MM.1S (cell line): ENCODE data around the gene RPL14.

Experiments
- EZH2 ChIP-seq: fragments of 300-600 bp; sonication (generic); optimal IDR thresholded peaks from 2 replicates; pipeline ENCODE3; 2017; ENCODE audit warnings: low read depth, mild to moderate bottlenecking, antibody characterized with exemption, low read length, mixed read lengths
- EZH2phosphoT487 ChIP-seq: fragments of 300-600 bp; sonication (generic); IDR thresholded peaks from 2 replicates; pipeline ENCODE4 v1.6.1; 2018; ENCODE audit warnings: antibody characterized with exemption, low read length
- TF ChIP-seq, protein P1 (sequence below): fragments of 300-600 bp; sonication (generic); IDR thresholded peaks from 2 replicates; pipeline ENCODE4 v1.5.1; 2016; ENCODE audit warnings: antibody characterized with exemption, low read length, mixed read lengths

- TF ChIP-seq, protein P1, sequence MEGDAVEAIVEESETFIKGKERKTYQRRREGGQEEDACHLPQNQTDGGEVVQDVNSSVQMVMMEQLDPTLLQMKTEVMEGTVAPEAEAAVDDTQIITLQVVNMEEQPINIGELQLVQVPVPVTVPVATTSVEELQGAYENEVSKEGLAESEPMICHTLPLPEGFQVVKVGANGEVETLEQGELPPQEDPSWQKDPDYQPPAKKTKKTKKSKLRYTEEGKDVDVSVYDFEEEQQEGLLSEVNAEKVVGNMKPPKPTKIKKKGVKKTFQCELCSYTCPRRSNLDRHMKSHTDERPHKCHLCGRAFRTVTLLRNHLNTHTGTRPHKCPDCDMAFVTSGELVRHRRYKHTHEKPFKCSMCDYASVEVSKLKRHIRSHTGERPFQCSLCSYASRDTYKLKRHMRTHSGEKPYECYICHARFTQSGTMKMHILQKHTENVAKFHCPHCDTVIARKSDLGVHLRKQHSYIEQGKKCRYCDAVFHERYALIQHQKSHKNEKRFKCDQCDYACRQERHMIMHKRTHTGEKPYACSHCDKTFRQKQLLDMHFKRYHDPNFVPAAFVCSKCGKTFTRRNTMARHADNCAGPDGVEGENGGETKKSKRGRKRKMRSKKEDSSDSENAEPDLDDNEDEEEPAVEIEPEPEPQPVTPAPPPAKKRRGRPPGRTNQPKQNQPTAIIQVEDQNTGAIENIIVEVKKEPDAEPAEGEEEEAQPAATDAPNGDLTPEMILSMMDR: no peak
- TF ChIP-seq EZH2phosphoT487: no peak
- no peak for TF ChIP-seq EZH2
These were observed 54.0 kb downstream of the RPL14 start for GRCh38 chr3:40511031-40511718.
